NCI-H1105 (cell line): Measurements from ENCODE around the gene SGMS1.

Experiments used
- DNase-seq: peaks from one replicate; lab custom pipeline; 2025; lab: John Stamatoyannopoulos, UW

The SGMS1 gene

DNA sequence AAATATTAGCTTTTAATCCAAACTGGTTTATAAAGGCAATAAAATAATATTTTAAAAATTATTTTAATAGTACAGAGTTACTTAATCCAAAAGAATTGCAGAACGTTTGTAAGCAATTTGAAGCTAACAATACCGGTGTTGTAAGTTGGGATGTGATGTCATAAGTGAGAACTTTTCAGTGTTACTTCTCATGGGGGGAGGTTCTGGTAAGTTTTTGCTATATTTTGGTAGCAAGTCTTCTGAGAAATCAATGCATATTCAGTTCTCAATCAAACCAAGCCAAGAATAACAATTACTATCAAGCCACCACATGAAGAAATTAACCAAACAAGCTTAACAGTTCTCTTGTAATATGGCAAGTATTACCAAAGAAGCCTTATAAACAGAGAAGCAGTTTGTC lies 225.4 kb downstream of the SGMS1 start:
- no peak for DNase-seq

DNA sequence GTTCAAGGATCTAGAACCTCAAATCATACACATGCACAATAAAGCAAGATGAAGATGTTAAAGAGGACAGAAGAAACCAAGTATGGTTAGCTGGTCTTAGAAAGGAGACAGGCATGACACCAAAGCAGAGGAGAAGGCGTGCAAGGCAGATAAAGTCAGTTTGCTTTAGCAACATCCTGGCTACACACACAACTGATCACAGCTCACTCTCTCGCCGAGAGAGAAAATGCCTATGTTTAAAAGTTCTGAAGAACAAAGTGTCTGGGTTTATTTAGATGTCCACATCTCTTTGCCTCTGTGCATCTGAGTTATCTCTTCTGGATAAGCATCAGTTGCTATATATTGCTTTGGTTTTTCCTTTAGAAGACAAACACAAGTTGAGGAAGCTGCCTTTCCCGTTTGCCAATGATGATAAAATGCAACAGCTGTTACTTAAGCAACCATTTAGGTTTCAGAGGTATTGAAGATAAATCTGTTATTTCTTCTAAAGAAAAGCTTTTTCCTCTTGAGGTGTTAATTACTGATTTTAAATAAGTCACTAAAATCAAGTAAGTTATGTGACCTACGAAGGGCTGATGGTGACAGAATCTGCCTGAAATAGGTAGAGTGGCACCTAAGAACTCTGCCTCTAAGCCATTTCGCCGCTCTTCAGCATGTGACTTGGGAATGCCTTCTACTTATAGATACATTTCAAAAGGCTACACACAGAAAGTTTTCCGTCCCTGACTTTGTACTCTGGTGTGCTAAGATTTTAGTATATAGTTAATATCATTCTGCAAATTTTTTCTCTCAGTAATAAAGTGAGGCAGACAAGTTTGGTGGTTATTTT lies 226.2 kb downstream of the SGMS1 start:
- DNase-seq = no peak

DNA sequence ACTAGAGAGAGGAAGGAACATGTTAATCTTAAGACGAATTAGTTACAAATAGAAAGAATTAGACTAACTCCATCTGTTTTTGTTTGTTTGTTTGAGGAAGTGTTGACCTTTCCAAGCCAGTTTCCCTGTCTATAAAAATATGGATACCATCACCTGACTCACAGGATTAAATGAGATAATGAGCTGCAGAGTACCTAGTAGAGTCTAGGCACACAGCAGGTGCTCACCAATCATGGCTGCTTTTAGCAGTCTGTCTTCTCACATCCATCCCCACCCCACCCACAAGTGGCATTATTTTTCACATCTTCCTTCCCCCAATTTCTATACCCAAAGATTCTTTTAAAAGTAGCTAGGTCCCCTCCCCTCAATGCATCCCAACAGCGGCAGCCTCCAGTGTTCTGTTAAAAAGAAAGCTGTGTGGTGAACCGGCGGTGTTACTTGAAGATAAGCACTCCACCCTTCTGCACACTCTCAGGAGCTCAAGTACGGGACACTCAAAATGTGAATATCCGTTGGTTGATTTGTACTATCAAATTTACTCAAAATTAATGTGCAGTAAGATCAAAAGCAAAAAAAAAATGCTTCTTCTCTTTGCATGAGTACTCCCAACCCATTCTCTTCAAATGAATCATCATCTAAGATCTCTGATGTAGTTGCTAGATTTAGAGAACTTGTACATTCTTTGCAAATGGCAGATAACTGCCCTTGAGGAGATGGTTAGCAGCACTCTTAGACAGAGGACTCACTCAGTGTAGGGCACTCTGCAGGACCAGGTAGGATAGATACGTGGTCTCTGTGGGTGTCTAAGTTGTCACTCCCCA lies 227.1 kb downstream of the SGMS1 start:
- DNase-seq = no peak

DNA sequence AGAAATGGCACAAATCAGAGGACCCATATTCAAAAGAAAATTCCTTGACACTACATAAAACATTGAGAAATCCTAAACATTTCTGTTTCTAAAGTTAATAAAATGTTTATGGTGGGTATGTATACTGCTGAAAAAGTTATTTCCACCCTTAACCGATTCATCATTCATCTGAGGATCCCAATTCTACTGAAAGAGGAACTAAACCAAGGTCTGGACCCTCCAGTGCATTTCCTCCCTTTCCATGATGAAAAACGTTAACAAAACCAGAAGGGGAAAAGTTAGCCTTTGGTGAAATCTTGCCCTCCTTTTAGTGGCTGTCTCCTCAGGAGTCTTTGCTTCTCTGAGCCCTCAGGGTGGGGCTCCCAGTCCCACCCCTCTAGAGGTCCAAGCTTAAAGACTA lies 227.9 kb downstream of the SGMS1 start:
- no peak for DNase-seq

DNA sequence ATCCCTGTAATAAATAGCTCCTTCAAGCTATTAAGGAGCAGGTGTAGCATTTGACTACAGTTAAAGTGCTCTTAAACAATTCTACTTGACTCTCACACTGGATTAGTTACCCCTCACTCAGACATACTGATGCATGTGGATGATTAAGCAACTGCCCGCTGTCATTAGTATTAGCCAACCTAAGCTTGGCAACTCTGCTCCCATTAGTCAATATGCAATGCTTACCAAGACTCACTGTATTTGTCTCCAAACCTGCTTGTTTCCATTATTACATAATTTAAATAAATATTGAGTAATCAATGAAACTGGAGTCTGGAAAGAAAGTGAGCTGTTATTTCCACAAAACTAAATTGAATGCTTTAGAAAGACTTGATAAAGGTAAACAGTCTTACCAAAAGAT lies 228.5 kb downstream of the SGMS1 start:
- DNase-seq = no peak

DNA sequence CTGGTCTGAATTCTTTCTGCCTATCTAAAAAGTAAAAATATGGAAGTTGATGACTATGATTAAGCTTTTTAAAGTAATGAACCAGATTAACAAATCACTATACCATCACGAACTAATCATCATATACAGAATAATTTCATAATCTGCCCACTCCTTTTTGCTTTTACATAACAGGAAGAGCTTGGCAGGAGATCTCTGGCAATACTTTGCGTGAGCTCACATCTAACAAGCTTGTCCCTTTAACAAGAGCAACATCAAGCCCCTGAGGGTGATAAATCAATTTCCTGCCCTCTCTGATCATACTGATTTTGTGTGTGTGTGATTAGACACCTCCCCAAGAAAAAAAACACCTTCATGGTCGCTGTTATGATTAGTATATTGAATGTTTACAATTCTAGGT lies 228.9 kb downstream of the SGMS1 start:
- no peak for DNase-seq

DNA sequence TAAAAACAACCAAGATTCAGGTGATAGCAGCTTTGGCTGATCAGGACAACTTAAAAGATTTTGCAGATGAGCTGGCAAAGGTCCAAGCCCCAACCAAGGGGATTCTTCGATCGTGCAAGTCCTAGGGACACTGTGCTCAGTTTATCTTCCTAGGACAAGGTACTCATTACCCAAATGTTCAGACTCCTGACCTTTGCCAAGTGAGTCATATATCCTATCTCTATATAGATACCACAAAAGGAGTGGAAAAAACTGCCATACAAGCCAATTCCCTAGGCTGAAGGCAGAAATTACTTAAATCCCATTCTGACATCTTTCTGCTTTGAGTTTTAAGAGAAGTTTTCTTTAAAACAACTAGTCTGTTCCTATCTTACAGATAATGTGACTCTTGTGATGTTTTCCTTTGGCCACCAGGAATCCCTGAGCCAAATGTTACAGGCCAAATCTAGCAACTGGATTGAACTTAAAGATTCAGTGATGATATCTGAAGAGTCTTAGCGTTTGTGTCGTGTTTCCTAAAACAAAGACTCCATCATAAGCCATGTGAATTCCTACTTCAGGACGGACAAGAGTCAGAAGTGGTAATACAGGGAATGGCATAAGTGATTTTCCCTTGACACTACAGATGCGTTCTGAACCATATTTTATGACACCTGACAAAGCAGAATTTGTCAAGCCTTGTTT lies 229.8 kb downstream of the SGMS1 start:
- no peak for DNase-seq

DNA sequence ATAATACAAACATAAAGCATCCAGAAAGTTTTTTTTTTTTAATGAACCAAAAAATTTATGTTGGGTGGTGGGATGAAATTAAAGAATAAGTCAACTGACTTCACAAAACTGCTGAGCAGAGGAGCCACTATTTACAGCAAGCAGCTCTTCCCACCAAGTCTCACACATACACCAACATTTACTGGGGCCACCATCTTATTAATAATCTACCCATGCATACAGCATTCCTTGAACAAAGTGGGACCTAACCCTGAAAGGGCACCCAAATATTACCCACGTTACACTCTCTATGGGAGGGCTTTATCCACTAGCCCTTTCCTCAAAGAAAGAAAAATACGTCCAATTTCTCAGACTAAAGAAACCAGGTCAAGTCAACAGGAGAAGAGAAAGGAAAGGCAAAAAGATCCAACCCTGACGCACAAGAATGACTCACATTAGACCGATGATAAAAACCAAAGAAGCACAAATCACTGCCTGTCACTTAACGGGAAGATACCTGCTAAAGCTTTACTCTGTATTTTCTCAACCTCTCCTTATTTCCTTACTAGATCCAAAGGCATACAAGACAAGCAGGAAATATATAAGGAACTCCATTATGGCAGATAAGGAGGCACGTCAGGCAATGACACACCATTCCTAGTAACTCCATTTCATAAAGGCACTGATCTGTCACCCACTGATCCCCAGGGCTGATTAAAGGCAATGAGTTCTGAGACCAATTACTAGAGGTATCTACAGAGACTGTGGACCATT lies 230.6 kb downstream of the SGMS1 start:
- no peak for DNase-seq

DNA sequence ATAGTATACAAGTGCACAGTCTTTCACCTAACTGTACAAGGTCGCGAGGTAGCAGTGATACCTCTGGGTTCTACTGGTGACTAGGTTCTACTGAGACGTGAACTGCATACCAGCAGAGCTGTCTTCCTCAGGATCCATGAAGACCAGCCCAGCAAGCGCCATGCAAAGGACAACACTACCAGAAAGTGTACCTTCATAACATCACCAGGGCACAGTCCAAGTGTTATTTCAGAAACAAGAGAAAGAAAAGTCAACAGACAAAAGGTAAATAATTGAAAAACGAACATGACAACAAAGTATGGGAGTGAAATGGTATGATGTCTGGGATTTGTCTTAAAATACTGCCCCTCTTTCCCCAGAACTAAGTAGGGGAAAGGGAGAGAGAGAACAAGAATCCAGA lies 231.3 kb downstream of the SGMS1 start:
- no peak for DNase-seq

DNA sequence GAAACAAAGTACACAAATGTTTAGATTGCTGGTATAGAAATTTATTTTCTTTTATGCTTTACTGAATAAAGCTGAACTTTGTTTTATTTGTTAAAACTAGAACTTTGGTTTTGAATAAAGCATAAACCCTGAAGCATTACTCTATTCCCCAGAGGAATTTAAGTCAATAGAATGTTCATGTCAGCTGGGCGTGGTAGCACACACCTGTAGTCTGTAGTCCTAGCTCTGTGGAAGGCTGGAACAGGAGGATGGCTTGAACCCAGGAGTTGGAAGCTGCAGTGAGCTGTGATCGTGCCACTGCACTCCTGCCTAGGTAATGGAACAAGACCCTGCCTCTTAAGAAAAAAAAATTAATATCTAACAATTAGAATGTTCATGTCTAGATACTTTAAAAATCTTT lies 233.5 kb downstream of the SGMS1 start:
- no peak for DNase-seq

DNA sequence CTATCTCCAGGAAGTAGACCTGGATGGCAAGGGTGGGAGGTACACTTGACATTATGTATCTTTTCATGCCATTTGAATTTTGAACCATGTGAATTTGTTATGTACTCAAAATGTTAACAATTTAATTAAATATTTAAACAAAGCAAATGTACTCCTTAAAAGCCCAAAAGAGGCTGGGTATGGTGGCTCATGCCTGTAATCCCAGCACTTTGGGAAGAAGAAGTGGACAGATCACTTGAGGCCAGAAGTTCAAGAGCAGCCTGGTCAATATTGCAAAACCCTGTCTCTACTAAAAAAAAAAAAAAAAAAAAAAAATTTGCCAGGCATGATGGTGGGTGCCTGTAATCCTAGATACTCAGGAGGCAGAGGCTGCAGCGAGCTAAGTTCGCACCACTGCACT lies 235.6 kb downstream of the SGMS1 start:
- no peak for DNase-seq

DNA sequence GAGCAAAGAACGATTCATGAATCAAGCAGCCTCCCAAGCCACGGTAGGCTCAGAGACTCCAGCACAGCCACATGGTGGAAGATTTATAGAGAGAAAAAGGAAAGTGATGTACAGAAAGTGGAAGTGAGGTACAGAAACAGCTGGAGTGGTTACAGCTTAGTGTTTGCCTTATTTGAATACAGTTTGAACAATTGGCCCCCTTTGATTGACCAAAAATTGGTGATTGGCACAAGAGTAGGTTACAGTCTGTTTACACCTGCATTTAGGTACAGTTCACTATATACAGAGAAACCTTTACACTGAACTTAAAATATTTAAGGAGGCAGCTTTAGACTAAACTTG lies 236.1 kb downstream of the SGMS1 start:
- DNase-seq = no peak

DNA sequence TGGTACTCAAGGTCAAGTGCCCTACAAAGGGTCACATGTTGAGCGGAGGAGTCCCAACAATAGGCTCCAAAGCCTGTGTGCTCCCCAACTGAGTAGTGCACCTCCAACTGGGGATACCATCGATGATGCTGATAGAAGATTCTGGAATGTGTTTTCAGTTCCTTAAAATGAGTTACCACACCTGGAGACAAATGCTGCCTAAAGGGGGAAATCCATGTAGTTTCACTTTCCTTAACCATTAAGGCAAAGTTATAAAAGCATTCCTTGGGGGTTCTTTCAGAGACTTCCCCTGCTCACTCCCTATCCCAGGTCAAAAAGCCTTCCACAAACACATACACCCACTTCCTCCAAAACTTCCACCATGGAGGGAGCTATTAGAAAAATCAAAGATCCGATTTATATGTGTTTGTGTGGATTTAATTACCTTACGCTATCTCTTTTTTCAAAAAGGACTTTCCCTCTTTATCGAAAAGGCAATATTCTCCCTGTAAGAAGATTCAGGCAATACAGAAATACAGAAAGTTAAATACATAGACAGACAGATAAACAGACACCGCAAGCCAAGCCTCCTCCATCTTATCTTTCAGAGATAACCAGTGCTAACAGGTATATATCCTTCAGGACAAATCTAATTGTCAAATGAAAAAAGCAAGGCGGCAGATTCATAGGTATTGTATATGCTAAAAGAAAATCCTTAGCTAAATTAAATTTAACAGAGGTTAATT lies 236.6 kb downstream of the SGMS1 start:
- no peak for DNase-seq

DNA sequence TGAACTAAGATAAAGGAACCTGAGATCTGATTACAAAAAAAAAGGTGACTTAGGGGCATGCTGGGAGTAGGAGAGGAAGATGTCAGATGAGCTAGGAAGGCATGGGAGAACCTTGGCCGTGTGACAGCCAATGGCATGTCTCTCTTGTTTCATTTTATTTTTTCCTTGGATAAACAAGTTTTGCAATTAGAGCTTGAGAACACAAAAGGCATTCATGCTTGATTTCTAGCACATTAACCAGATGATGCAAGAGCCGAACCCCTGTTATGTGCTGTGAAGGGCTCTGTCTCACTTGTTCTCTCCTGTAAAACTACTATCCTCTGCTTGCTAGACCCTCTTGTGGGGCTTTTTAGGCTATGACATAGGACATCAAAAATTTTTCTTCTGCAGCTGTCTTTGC lies 238.1 kb downstream of the SGMS1 start:
- DNase-seq = no peak

DNA sequence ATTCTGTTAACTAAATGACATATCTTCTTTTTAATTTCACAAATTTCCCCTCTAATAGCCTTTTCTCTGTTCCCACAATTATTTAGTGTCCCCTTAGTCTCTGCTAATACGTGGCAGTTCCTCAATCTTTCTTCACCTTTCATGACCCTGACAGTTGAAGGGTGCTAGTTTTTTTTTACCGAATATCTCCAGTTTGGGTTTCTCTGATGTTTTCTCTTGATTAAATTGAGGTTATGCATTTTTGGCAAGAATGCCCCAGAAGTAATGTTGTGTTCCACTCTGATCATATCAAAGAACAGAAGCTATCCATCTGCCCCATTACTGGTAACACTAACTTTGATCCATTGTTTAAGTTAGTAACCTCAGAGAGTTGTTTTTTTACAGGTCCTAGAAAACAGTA lies 238.9 kb downstream of the SGMS1 start:
- DNase-seq = no peak

DNA sequence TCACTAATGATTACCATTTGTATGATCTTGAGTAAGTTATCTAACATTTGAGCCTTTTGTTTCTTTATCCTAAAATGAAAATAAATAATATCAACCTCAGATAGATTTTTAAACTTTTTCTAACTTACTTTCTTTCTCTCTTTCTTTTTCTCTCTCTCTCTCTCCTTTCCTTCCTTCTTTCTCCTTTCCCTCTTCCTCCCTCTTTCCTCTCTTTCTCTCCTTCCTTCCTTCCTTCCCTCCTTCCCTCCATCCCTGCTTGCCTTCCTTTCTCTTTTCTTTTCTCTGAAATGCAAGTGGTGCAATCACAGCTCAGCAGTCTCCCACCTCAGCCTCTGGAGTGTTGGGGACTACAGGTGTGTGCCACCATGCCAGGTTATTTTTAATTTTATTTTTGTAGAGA lies 239.5 kb downstream of the SGMS1 start:
- no peak for DNase-seq

DNA sequence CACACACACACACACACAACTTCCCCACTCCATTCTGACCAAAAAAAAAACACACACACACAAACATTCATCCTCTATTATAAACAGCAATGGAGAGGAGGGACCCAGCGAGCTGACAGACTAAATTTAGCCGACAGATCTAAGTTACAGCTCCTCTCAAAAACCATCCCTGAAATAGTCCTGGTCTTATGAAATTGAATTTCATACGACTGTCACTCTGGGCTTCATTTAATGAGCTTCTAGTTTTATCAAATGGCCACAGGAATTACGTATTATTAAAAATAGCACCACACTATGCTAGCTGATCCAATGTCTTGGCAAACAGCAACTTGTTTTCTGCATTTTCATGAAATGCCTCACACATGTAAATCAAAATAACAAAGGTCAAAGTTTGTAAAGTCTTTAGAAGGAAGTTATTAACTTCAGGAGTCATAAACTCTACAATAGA lies 241.2 kb downstream of the SGMS1 start:
- DNase-seq = no peak

DNA sequence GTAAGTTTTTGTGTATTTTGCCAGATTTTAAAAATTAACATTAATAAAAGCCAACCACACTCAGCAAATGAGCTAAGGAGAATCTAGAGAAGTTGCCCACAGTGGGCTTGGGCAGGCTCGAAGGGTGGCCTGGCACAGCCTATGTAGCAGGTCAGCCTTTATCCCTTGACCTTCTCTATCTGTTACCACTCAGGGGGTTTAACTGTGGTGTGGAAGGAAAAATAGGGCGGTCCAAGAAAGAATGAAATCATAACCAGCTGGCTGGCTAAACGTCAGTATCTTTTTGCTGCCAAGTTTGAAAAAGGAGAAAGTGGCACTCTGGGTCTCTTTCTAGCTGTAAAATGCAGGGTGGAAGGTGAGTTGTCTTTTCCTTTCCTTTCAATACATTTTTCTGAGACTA lies 242.1 kb downstream of the SGMS1 start:
- DNase-seq = no peak

DNA sequence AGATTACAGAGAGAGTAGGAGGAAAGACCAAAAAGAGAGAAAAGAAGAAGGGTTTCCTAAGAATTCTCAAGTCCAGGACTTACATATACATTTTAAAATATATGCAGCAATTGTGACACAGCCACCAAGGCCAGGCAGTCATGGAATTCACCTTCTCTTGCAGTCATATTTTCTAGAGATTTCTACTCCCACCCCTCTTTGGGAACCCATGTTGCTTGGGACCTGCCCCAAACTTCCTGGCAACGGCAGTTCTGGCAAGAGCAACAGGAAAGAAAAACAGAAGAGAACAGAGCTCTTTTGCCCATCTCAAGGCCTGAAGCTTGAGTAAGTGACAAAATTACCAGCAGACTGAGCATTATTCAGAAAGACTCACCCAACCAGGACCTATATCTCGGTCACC lies 244.1 kb downstream of the SGMS1 start:
- DNase-seq = no peak

DNA sequence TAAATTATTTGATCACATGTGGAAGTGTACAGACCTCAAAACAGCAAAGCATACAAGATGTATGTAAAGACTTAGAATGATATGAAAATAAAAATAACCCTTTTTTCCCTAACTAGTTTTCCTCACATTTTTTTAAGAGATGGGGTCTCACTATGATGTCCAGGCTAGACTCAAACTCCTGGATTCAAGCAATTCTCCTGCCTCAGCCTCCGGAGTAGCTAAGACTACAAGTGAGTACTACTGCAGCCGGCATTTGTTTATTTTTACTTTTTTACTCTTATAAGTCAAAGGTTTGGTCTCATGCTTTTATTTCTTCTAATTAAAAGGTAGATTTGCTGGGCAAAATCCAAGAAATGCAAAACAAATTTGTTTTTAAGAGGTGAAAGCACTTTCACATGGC lies 248.0 kb downstream of the SGMS1 start:
- no peak for DNase-seq

DNA sequence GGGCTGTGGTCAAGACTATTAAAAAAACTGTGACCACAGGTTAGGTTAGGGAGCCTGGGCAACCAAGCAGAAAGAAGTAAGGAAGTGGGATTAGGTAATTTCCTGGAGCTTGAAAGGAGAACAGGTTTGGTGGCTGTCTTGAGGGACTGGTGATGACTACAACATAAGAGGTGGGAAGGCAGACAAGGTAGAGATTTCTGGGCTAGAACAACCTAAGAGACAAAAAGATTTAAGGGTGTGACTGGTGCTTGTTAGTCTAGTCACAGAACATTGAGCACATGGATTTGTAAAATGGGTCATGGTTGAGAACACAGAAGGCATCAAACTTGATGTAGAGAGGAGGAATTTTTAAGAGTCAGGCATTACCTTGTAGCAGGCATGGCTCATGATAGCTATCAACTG lies 248.7 kb downstream of the SGMS1 start:
- DNase-seq = no peak
